K562 (cell line): ENCODE results near the gene GUK1. TPM values are rescaled to one million over a fixed set of nuclear protein-coding genes. Genes with fewer than 3 reads are reported as not detected.

Source experiments
- ATAC-seq: fragments of 200-7000 bp; cut with Tn5 transposase; 3 replicates; pipeline ENCODE4 v1.9.1; 2020; ENCODE audit warnings: moderate library complexity
- BruUV-seq: library from RNA; stranded (reverse); fragments of 400-500 nt; replicated peaks from 2 replicates; lab custom pipeline; 2021; lab: Mats Ljungman, UMichigan
- CTCF ChIA-PET: fragments of 300-600 bp; formaldehyde crosslinking; extraction: SDS; loops from one replicate; lab custom pipeline; 2021; ENCODE audit warnings: low intra/inter-chr PET ratio; lab: Yijun Ruan, JAX
- POLR2A ChIA-PET: fragments of 300-600, 350-650 bp; sonication (Branson Sonifier 250); formaldehyde crosslinking; extraction: SDS; loops from one replicate; lab custom pipeline; 2021; ENCODE audit warnings: antibody characterized with exemption, inconsistent platforms; lab: Yijun Ruan, JAX
- DNase-seq, 4 experiments: peaks; one replicate each; pipeline versions ENCODE4 v3.0.0 to v3.0.0-alpha.2; 2011 to 2018; ENCODE audit warnings: low spot score in 3 of 4, mixed read lengths in 3 of 4; ENCODE audit errors: extremely low read depth in 1 of 4
- FAIRE-seq: peaks from 2 replicates; lab custom pipeline; 2011; peaks lifted over from hg19 to GRCh38; lab: Jason Lieb, UNC
- H2AFZ ChIP-seq: 2 replicates; pipeline ENCODE4 v1.6.0; 2011; ENCODE audit warnings: low read depth, low read length, control low read depth, inconsistent platforms
- H3K27ac ChIP-seq: fragments of 200-600 bp; 3 replicates; pipeline ENCODE4 v1.8.0; 2011; ENCODE audit warnings: low read depth, mild to moderate bottlenecking, control low read depth, inconsistent platforms, low read length, moderate library complexity, mixed read lengths; ENCODE audit errors: extremely low read depth
- H3K27me3 ChIP-seq, 2 experiments: fragments of 300-600 bp in 1 of 2; 2 replicates in 1 of 2; 3 replicates in 1 of 2; pipeline versions ENCODE4 v1.6.0 to v1.8.0; 2011; ENCODE audit warnings: inconsistent platforms in 2 of 2, low read length in 2 of 2, mild to moderate bottlenecking in 1 of 2, mixed read lengths in 1 of 2, moderate library complexity in 1 of 2; ENCODE audit not compliant: control insufficient read depth in 2 of 2, insufficient read depth in 2 of 2
- H3K36me3 ChIP-seq: fragments of 300-600 bp; 3 replicates; pipeline ENCODE4 v1.8.0; 2011; ENCODE audit warnings: mild to moderate bottlenecking, low read length, inconsistent platforms; ENCODE audit not compliant: control insufficient read depth, insufficient read depth
- H3K4me1 ChIP-seq, 2 experiments: fragments of 200-600 bp in 1 of 2; replicated peaks in 1 of 2; 2 replicates in 1 of 2; 3 replicates in 1 of 2; pipeline versions ENCODE4 v1.5.1 to v1.8.0; 2011; ENCODE audit warnings: inconsistent platforms in 2 of 2, low read length in 2 of 2, mild to moderate bottlenecking in 1 of 2, mixed read lengths in 1 of 2, moderate library complexity in 1 of 2; ENCODE audit not compliant: control insufficient read depth in 2 of 2, insufficient read depth in 2 of 2
- H3K4me2 ChIP-seq: 2 replicates; pipeline ENCODE4 v1.6.1; 2011; ENCODE audit warnings: low read length, control low read depth, inconsistent platforms, mixed read lengths; ENCODE audit not compliant: insufficient read depth
- H3K4me3 ChIP-seq: fragments of 200-600 bp; sonication (generic), shearing (Covaris generic); 2 replicates; pipeline ENCODE4 v1.5.1; 2016; ENCODE audit warnings: control low read depth, inconsistent platforms
- H3K79me2 ChIP-seq: fragments of 200-600 bp; 3 replicates; pipeline ENCODE4 v1.8.0; 2011; ENCODE audit warnings: low read length, inconsistent platforms; ENCODE audit not compliant: control insufficient read depth, insufficient read depth
- H3K9ac ChIP-seq, 2 experiments: 2 replicates each; pipeline versions ENCODE4 v1.6.0 to v1.6.1; 2011; ENCODE audit warnings: low read depth in 2 of 2, low read length in 2 of 2, control low read depth in 1 of 2, inconsistent platforms in 1 of 2, mild to moderate bottlenecking in 1 of 2, mixed read lengths in 1 of 2; ENCODE audit not compliant: insufficient read depth in 1 of 2
- H3K9me1 ChIP-seq: one replicate; pipeline ENCODE4 v1.6.0; 2011; ENCODE audit warnings: inconsistent platforms, mild to moderate bottlenecking, low read length, moderate library complexity; ENCODE audit not compliant: control insufficient read depth, insufficient read depth
- H3K9me3 ChIP-seq: replicated peaks from 2 replicates; pipeline ENCODE4 v1.5.1; 2011; ENCODE audit warnings: low read depth, low read length, inconsistent platforms; ENCODE audit not compliant: control insufficient read depth, insufficient read depth
- H4K20me1 ChIP-seq: replicated peaks from 2 replicates; pipeline ENCODE4 v1.6.1; 2011; ENCODE audit warnings: low read length, inconsistent platforms, mixed read lengths; ENCODE audit not compliant: control insufficient read depth, insufficient read depth
- EGR1 ChIP-seq: fragments of 450-650 bp; conservative IDR thresholded peaks from 2 replicates; pipeline ENCODE4 v1.6.1; 2017; ENCODE audit warnings: mild to moderate bottlenecking
- HMGN3 ChIP-seq: IDR thresholded peaks from 2 replicates; pipeline ENCODE4 v1.6.1; 2011; ENCODE audit warnings: borderline replicate concordance, low read depth, mild to moderate bottlenecking, mixed read lengths, low read length; ENCODE audit not compliant: insufficient read length; ENCODE audit errors: extremely low read depth
- L3MBTL2 ChIP-seq: fragments of 450-650 bp; IDR thresholded peaks from 2 replicates; pipeline ENCODE4 v1.6.1; 2016; ENCODE audit warnings: mild to moderate bottlenecking, moderate library complexity
- MECOM ChIP-seq: fragments of 250-450 bp; sonication (Bioruptor Pico); IDR thresholded peaks from 2 replicates; pipeline ENCODE4 v1.8.0; 2022; ENCODE audit warnings: inconsistent platforms
- RBM22 ChIP-seq: fragments of 200-400 bp; formaldehyde crosslinking; IDR thresholded peaks from 2 replicates; pipeline ENCODE4 v1.6.1; 2018; ENCODE audit warnings: low read length, low read depth; ENCODE audit not compliant: poor library complexity, severe bottlenecking
- TAF1 ChIP-seq: IDR thresholded peaks from 2 replicates; pipeline ENCODE4 v1.6.1; 2011; ENCODE audit warnings: mild to moderate bottlenecking, low read length, moderate library complexity; ENCODE audit not compliant: insufficient read depth, control insufficient read depth, severe bottlenecking; ENCODE audit errors: extremely low read depth
- TRIM24 ChIP-seq, 2 experiments: fragments of 450-650 bp; IDR thresholded peaks; 2 replicates each; pipeline ENCODE4 v1.6.1; 2016
- ZNF589 ChIP-seq: fragments of 200-800 bp; sonication (Bioruptor generic); IDR thresholded peaks from 2 replicates; pipeline ENCODE4 v1.6.1; 2016; ENCODE audit warnings: low read depth, missing genetic modification characterization, missing compliant biosample characterization
- WGBS: fragments of 100-300 bp; shearing (Covaris generic); methylation state at CpG from one replicate; pipeline ENCODE4 v1.1.6; 2016; ENCODE audit warnings: low coverage, mixed read lengths; ENCODE audit not compliant: insufficient coverage; ENCODE audit errors: missing lambda C conversion rate; 5-methylcytosine and 5-hydroxymethylcytosine counted together
- in situ Hi-C: fragments of 300-500 bp; cut with MboI; formaldehyde crosslinking; loops from 4 replicates; pipeline ENCODE4 v1.15.0; 2018; ENCODE audit warnings: inconsistent platforms, mixed read lengths
- intact Hi-C: fragments of 100-400 bp; cut with micrococcal nuclease; formaldehyde crosslinking; loops from 2 replicates; pipeline ENCODE4 v1.14.2; 2022
- polyA plus RNA-seq, 8 experiments: library from polyadenylated mRNA; depleted of rRNA in 4 of 8; stranded (reverse) in 5 of 8; unstranded in 3 of 8; fragments of >200 nt; fragmentation: Nextera tagmentation in 2 of 8; fragmentation: Illumina TruSeq in 1 of 8; extraction: Ambion mirVana in 2 of 8; extraction: Trizol in 1 of 8; gene quantifications; 2 replicates each; pipeline versions ENCODE4 v1.2.1 to v1.2.3, GENCODE V29; 2011 to 2014; ENCODE audit warnings: inconsistent platforms in 1 of 8, missing spikeins in 1 of 8
- total RNA-seq, 7 experiments: library from RNA; depleted of rRNA in 6 of 7; stranded (reverse); fragments of >200 nt in 6 of 7; fragmentation: Illumina TruSeq in 2 of 7; extraction: Trizol in 2 of 7; gene quantifications; 2 replicates each; pipeline versions ENCODE4 v1.2.1 to v1.2.3, GENCODE V29; 2011 to 2021; ENCODE audit warnings: low replicate concordance in 1 of 7
- TF ChIP-seq, protein P1 (sequence below): fragments of 450-650 bp; formaldehyde crosslinking; IDR thresholded peaks from 2 replicates; pipeline ENCODE4 v1.4.0; 2022; ENCODE audit warnings: mild to moderate bottlenecking, moderate library complexity
- TF ChIP-seq, protein P2 (sequence below), 2 experiments: IDR thresholded peaks in 1 of 2; conservative IDR thresholded peaks in 1 of 2; 2 replicates each; pipeline ENCODE4 v1.6.1; 2016; ENCODE audit warnings: low read depth in 2 of 2, mild to moderate bottlenecking in 1 of 2, missing compliant biosample characterization in 1 of 2, missing genetic modification characterization in 1 of 2, moderate library complexity in 1 of 2
- TF ChIP-seq, protein P3 (sequence below): IDR thresholded peaks from 2 replicates; pipeline ENCODE4 v1.6.1; 2012; ENCODE audit warnings: low read depth, low read length, improper control_type of control experiment, borderline replicate concordance
- TF ChIP-seq, protein P4 (sequence below): IDR thresholded peaks from 2 replicates; pipeline ENCODE4 v1.6.1; 2011; ENCODE audit not compliant: insufficient read length; ENCODE audit errors: extremely low read depth

The GUK1 gene
- total and polyA plus RNA-seq, 9 of the 15 experiments (the other 6 are each of a cell fraction or from before 2014, with no cell fraction given): 7.0 to 331 (median 132) TPM

DNA sequence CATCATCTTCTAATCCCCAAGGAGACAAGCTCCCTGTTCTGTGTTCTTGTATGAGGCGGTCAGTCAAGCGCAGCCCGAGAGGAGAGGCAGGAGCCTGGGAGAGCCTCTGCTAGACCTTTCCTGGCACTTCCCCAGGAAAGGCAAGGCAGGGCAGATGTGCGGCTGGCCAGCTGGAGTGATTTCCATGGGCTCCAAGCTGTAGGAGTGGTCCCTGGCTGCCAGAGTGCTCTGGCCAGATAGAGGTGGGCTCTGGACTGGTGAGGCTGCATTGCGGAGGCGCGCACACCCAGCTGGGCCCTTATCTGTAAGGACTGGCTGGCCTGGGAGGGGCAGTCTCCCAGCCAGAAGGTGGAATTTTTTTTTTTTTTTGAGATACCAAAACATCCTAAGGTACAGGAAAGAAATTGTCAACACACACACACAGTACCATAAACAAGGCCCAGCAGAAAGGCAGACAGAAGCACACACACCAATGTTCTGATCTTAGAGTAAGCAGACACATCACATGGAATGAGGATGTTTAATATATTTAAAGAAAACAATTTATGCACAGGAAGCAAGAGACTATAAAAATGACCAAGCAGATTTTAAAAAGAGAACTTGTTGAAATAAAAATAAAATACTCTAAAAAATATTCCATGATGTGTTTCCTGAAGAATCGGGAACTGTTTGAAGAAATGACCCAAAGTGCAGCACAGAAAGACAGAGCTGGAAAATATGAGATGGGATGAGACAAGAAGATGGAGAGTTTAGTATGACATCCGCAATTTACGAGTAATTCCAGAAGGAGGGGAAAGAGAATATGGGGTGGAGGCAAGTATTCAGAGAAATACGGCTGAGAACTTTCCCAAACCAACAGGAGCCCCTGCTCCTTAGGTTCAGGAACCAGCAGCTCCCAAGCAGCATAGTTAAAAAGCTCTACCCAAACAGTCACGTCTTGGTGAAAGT lies 38.9 kb downstream of the GUK1 start:
- peak; percentile 84 for ATAC-seq
- H3K36me3 ChIP-seq: peaks cover 10% of the 10 kb centered on the region; the same call in 2 of the 3 replicates
- POLR2A ChIA-PET: interaction anchor here (0.5 to 3.7 kb wide), 7 partner anchors 9 to 341 kb away, joined by 3 to 32 read pairs (median 3); partner anchors contain the start of gene IBA57
- H3K4me1 ChIP-seq: peaks cover 22 to 43% of the 10 kb centered on the region in 2 experiments; a peak in 4 of 5 replicates
- H3K27me3 ChIP-seq: no peaks in the 10 kb centered on the region
- H3K4me3 ChIP-seq: no peak overlapping the region
- H3K4me2 ChIP-seq: peak overlapping the region; percentile 62
- H2AFZ ChIP-seq: no peak overlapping the region
- in situ Hi-C loops (no loop called here), intact Hi-C loops (no loop called here)
- CTCF ChIA-PET: interaction anchor here (0.7 kb wide), 1 partner anchor 741 kb away, joined by 3 read pairs; no protein-coding TSS in a partner anchor
- no peaks in the 10 kb centered on the region for H3K9me1 ChIP-seq
- H4K20me1 ChIP-seq: 0 out of 2 replicates have a peak, but pooled peaks cover 4% of the 10 kb centered on the region
- no TSS peak for BruUV-seq
- no peaks in the 10 kb centered on the region for H3K9me3 ChIP-seq
- DNase-seq: peak; percentile 87 to 93 (median 90)
- 27% methylated on average over 12 of the region's 12 CpGs for WGBS
- H3K79me2 ChIP-seq: 0 out of 3 replicates have a peak, but pooled peaks cover 4% of the 10 kb centered on the region
- H3K9ac ChIP-seq: peak overlapping the region in 1 of 2 experiments; percentile 32; a peak in 2 of 4 replicates
- FAIRE-seq: peak; percentile 92
- no peak overlapping the region for H3K27ac ChIP-seq
- 0 out of 2 replicates have a peak, but pooled peaks have one; percentile 18 for TF ChIP-seq MECOM (CRISPR knock-in tag)
- peak; percentile 81 for TF ChIP-seq HMGN3
- TF ChIP-seq RBM22: no peak
- TF ChIP-seq, protein P1, sequence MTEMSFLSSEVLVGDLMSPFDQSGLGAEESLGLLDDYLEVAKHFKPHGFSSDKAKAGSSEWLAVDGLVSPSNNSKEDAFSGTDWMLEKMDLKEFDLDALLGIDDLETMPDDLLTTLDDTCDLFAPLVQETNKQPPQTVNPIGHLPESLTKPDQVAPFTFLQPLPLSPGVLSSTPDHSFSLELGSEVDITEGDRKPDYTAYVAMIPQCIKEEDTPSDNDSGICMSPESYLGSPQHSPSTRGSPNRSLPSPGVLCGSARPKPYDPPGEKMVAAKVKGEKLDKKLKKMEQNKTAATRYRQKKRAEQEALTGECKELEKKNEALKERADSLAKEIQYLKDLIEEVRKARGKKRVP (CRISPR knock-in tag): no peak
- TF ChIP-seq ZNF589 (CRISPR knock-in tag): peak; percentile 86
- TF ChIP-seq L3MBTL2: peak; percentile 40; the same call in 1 of the 2 replicates
- TF ChIP-seq, protein P2, sequence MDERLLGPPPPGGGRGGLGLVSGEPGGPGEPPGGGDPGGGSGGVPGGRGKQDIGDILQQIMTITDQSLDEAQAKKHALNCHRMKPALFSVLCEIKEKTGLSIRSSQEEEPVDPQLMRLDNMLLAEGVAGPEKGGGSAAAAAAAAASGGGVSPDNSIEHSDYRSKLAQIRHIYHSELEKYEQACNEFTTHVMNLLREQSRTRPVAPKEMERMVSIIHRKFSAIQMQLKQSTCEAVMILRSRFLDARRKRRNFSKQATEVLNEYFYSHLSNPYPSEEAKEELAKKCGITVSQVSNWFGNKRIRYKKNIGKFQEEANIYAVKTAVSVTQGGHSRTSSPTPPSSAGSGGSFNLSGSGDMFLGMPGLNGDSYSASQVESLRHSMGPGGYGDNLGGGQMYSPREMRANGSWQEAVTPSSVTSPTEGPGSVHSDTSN (CRISPR knock-in tag; IDR thresholded peaks at IDR 0.05; ENCODE audit: low read depth): no peak
- TF ChIP-seq, protein P2 (tag; conservative IDR thresholded peaks at IDR 0.05; ENCODE audit: low read depth): no peak
- TF ChIP-seq TRIM24 (IDR thresholded peaks at IDR 0.05): peak; percentile 96 to 97
- TF ChIP-seq, protein P3, sequence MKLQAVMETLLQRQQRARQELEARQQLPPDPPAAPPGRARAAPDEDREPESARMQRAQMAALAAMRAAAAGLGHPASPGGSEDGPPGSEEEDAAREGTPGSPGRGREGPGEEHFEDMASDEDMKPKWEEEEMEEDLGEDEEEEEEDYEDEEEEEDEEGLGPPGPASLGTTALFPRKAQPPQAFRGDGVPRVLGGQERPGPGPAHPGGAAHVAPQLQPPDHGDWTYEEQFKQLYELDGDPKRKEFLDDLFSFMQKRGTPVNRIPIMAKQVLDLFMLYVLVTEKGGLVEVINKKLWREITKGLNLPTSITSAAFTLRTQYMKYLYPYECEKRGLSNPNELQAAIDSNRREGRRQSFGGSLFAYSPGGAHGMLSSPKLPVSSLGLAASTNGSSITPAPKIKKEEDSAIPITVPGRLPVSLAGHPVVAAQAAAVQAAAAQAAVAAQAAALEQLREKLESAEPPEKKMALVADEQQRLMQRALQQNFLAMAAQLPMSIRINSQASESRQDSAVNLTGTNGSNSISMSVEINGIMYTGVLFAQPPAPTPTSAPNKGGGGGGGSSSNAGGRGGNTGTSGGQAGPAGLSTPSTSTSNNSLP: peak; percentile 90
- TF ChIP-seq EGR1: peak; percentile 91
- TF ChIP-seq, protein P4, sequence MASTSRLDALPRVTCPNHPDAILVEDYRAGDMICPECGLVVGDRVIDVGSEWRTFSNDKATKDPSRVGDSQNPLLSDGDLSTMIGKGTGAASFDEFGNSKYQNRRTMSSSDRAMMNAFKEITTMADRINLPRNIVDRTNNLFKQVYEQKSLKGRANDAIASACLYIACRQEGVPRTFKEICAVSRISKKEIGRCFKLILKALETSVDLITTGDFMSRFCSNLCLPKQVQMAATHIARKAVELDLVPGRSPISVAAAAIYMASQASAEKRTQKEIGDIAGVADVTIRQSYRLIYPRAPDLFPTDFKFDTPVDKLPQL: no peak
- peak; percentile 39 for TF ChIP-seq TAF1
